Esophagus squamous epithelium (tissue), 4 donors: ENCODE measurements around the gene WDR86.

ENCODE experiments used
- CTCF ChIP-seq, 6 experiments: fragments of 450-650 bp in 4 of 6; fragments of 200-600 bp in 2 of 6; sonication (generic) in 2 of 6; IDR thresholded peaks; one replicate each; pipeline ENCODE4 v1.5.1; 2016 to 2019; ENCODE audit warnings: antibody characterized with exemption in 6 of 6, mild to moderate bottlenecking in 4 of 6, moderate library complexity in 4 of 6
- POLR2A ChIP-seq, 4 donors: fragments of 450-650 bp; IDR thresholded peaks; one replicate each; pipeline ENCODE4 v1.6.1; 2017; ENCODE audit warnings: antibody characterized with exemption in 4 of 4, mild to moderate bottlenecking in 4 of 4, moderate library complexity in 3 of 4

- TF ChIP-seq CTCF (IDR thresholded peaks at IDR 0.05) (no peak), POLR2A (IDR thresholded peaks at IDR 0.05) (no peak)
Observed at GRCh38 chr7:151347200-151347599, 62.6 kb downstream of the WDR86 start.
